Measurements from ENCODE around the gene TBC1D22A.
"Not testable (repeated sequence)": the region's sequence is repeated elsewhere in the genome, so short reads cannot be mapped to it uniquely, and the experiment has no call there.

Gene TBC1D22A

DNA sequence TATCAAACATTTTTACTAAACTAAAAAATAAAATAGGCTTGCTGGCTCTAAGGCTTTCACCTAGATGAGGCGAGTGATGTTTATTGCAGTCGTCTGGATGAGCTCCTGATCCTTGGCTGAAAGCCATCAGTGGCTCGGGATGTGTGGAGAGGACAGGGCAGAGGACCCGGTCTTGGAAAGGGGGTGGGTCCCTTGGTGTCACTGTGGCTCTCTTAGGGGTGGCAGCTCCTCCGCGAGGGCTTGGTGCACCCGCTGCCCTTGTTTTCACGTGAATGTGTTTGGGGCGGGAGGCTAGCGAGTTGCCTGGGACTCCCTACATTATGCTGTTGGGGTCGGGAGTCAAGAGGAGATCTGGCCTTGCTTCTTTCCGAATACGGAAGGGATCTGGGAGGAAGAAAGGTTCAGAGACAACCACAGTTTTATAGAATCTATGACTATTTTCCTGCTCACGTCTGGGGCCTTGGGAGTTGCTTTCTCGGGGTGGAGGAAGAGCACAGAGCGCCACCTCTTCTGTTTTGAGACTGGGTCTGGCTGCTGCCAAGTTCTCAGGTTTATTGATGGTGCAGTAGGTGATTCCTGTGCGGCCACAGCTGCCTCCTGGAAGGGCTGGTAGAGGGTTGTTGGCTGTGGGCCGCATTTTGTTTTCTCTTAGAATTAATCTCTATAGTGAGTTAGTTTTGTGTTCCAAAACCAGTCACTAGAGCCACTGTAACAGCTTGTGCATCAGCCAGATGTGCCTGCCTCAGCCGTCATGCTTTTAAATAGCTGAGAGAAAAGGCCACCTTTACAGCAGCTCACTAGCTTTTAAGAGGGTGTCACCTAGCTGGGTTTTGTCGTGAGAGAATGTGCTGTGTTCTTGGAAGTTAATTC, 12.8 kb downstream of the TBC1D22A start:
- no peak for DNase-seq

- DNase-seq, result no peak
These were observed 13.7 kb downstream of the TBC1D22A start for GRCh38 chr22:46775850-46776826.

- DNase-seq, result no peak
These were observed 14.6 kb downstream of the TBC1D22A start for GRCh38 chr22:46776876-46777608.

DNA sequence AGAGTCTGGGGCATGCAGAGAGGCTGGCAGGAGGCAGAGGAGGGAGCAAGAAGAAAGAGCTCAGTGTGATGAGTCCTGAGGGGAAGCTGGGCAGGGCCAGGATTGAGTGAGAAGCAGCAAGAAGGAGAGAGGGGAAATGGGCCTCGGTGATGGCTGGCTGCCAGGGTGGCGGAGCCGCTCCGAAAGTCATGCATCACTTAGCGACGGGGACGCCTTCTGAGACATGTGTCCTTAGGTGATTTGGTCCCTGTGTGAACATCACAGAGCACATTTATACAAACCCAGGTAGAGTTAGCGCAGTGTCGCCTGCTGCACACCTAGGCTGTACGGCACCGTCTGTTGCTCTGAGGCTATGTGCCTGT, 15.1 kb downstream of the TBC1D22A start:
- no peak for DNase-seq

DNA sequence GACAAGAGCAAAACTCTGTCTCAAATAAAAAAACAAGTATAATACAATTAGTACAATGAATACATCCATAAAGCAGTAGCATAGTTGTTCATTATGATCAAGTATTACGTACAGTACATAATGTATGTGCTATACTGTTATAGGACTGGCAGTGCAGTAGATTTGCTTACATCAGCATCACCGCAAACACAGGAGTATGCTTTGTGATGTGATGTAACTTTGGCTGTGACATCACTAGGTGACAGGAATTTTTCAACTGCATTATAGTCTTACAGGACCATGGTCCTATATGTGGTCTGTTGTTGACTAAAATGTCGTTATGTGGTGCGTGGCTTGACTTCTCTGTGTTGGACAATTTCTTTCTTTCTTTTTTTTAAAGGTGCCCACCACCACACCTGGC, 16.6 kb downstream of the TBC1D22A start:
- DNase-seq, result no peak

DNA sequence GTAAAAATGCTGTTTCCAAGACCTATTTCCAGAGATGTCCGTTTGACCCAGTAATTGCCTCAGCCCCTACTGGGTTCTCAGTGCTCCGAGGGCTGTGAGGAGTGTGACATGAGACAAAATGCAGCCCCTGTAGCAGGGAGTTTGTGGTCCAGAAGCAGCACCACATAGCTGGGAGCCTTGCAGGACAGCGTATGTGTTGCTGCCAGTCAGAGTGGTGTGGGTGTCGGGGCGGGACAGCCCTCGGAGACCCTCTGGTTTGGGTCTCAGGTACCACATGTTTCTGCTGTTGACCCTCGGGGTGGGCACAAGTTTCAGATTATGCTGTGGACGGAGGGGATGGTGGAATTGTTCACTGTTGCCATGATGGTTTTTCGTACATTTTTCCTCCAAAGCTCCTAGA, 17.2 kb downstream of the TBC1D22A start:
- DNase-seq, result no peak

DNA sequence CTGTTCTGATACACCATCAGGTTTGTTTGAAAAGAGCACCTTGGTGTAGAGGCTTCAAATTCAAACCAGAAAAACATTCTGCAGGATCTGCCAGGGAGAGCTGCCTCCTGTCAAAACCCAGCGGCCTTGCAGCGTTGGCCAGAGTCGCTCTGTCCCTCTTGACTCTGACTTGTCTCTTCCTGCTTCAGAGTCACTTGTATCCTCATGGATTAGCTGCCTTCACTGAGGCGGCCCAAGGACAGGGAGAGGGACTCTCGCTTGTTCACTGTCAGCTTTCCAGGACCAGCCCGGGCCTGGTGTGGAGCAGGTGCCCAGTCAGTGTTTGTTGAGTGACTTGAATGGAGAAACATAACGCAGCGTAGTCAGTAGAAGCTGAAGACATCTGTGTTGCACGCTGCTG, 18.0 kb downstream of the TBC1D22A start:
- no peak for DNase-seq

- no peak for DNase-seq
These were observed 18.8 kb downstream of the TBC1D22A start for GRCh38 chr22:46781291-46781690.

GRCh38 chr22:46782200-46782599, 19.8 kb downstream of the TBC1D22A start:
- not testable (repeated sequence) for DNase-seq

DNA sequence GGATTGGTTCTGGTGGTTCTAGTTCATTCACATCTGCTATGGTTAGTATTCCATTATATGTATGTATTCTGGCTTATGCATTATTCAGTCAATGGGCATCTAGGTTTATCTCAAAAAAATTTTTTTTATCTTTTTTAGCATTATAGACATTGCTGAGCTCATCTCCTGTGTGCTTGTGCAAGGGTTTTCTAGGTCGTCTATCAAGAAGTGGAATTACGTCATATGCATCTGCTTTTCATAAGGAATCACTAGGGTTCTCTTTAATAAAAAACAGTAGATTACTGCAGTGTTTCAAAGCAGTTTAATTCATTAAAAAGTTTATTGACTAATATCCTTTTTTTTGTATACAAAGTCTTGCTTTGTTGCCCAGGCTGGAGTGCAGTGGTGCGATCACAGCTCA, 21.3 kb downstream of the TBC1D22A start:
- no peak for DNase-seq

DNA sequence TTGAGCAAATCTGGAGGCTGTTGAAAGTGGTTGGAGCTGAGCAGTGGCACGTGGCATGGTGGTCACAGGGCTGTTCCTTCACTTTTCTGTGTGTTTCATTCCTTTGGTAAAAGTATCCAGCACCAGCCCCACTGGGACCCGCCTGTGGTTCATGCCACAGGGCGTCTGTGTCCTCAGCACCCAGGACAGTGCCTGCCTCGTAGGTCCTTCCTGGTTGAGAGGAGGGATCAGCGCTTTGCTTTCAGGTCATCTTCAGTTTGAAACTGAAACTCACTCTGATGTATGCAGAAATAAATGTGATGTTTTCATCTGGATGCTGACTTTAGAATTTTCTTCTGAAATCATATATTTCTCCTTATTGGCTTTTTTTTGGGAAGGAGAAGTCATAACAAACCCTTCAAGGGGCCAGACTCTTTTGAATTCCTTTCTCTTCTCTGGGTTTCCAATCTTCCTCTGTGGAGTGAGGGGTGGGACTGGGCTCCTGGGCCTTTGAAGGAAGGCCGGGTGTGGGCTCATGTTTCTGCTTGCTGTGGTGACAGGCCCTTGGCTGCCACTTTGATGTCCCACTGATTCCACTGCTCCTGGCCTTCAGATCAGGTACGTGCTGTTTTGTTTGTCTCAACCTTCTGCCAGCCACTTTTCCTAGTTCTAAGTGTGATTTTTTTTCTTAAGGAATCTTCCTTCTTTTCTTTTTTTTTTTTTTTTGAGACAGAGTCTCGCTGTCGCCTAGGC, 26.2 kb downstream of the TBC1D22A start:
- DNase-seq, result no peak

GRCh38 chr22:46789992-46790391, 27.5 kb downstream of the TBC1D22A start:
- no peak for DNase-seq

- DNase-seq, result no peak
These were observed 28.8 kb downstream of the TBC1D22A start for GRCh38 chr22:46791201-46791731.

GRCh38 chr22:46792061-46792796, 29.8 kb downstream of the TBC1D22A start:
- no peak for DNase-seq

DNA sequence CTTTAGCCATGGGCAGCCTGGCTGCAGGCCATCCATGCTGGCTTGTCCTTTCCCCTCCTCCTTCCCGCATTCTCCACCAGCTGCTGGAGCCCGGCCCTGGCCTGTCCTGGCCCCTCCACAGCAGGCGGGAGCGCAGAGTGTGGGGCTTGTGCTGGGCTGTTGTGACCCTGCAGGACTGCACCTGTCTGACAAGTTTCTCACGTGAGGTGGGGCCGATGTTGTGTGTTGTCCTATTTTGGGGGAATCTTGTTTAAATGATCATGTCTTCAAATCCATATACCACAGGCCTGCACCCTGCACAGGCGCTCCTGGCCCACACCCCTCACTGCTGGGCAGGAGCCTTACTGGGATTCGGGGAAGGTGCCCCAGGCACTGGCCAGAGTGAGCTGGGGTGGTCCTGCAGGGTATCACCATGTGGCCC, 30.4 kb downstream of the TBC1D22A start:
- DNase-seq, result no peak

DNA sequence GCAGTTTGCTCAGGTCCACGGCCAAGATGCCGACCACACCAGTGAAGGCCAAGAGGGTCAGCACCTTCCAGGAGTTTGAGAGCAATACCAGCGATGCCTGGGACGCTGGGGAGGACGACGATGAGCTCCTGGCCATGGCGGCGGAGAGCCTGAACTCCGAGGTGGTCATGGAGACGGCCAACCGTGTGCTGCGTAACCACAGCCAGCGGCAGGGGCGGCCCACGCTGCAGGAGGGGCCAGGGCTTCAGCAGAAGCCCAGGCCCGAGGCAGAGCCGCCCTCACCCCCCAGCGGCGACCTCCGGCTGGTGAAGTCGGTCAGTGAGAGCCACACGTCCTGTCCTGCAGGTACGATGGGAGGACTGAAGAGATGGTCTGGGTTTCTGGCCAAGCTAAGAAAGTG, 31.0 kb downstream of the TBC1D22A start:
- DNase-seq, result no peak

GRCh38 chr22:46794067-46794466, 31.6 kb downstream of the TBC1D22A start:
- DNase-seq, result no peak

- no peak for DNase-seq
These were observed 32.0 kb downstream of the TBC1D22A start for GRCh38 chr22:46794491-46794890.

- DNase-seq, result no peak
These were observed 32.7 kb downstream of the TBC1D22A start for GRCh38 chr22:46795140-46795539.

DNA sequence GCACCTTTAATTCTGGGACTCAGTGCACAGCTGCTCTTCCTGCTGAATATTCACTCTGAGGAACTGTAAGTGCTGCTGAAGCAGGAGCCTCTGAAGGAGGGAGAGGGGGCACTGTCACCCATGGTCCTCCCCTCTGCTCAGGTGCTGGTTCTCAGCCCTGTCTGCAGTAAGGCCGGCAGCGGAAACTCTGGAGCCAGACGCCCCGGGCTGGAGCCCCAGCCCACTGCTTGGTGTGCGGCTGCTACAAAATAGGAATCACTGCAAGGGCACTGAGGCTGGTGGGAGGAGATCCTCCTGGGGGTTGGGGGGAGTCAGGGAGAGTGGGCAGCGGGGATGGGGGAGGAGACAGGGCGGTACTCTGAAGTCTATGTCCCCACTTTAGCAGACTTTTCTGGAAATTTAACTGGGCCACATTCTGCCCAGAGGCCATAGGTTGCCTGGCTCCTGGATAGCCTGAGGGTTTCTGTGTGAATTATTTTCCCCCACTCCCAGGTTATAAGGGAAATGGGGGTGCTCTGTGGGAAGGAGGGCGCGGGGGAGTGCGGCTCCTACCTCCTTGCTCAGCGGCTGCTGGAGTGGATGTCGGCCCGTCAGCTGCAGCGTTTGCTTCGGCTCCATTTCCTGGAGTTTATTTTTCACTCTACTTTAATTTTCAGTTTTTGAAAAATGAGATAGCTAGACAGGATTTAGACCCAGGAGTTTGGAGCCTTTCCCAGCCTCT, 33.6 kb downstream of the TBC1D22A start:
- no peak for DNase-seq
